ENCODE results near the gene TMEM143. TPM values are rescaled to one million over a fixed set of nuclear protein-coding genes. Genes with fewer than 3 reads are reported as not detected.
A peak's percentile ranks its signal among the peaks of the same experiment; 100 is the strongest.

TMEM143 gene
- total RNA-seq, 1 donor from 2014 or later = 8.4 TPM

DNA sequence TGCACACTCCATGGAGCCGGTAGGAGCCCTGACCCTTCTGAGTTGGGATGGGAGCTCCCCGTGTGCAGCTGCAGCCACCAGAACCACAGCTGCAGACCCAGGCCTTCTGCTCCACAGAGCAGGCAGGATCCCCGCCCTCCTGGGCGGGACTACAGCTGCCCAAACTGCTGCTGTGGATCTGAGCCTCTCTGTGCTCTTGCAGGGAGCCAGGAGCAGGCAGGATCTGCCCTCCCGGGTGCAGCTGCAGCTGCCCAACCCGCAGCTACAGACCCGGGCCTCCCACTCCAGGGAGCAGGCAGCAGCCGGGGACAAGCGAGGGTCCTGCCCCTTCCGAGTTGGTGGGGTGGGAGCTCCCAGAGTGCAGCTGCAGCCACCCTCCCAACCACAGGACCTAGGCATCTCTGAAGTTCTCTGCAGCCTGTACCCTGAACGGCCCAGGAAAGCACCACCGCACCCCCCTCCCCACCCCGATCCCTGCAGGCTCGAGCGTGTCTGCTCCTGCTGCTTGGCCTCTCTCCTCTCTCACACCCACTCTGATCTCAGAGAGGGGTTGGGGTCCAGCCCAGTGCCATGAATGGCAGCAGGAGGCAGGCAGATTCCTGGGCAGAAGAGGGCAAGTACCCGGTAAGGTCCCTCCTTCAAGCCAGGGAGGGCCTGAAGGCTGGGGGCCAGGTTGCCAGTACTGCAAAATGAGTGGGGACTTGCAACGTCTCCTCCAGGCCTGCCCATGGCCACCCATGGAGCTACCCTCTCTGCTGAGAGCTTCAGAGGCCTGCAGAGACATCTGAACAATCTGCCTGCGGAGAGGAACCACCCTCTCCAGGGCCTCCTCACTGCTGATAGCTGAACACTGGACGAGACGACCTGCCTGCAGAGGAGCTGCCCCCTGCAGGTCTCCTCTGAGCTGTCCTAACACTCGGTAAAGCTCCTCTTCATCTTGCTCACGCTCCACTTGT is 54.8 kb downstream of the TMEM143 start:
- TF ChIP-seq, protein P1, sequence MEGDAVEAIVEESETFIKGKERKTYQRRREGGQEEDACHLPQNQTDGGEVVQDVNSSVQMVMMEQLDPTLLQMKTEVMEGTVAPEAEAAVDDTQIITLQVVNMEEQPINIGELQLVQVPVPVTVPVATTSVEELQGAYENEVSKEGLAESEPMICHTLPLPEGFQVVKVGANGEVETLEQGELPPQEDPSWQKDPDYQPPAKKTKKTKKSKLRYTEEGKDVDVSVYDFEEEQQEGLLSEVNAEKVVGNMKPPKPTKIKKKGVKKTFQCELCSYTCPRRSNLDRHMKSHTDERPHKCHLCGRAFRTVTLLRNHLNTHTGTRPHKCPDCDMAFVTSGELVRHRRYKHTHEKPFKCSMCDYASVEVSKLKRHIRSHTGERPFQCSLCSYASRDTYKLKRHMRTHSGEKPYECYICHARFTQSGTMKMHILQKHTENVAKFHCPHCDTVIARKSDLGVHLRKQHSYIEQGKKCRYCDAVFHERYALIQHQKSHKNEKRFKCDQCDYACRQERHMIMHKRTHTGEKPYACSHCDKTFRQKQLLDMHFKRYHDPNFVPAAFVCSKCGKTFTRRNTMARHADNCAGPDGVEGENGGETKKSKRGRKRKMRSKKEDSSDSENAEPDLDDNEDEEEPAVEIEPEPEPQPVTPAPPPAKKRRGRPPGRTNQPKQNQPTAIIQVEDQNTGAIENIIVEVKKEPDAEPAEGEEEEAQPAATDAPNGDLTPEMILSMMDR (conservative IDR thresholded peaks at IDR 0.05) = peak; percentile 42
- Mint-ChIP-seq H3K27me3 (ENCODE audit: low read depth) (no peaks in the 10 kb centered on the region), H3K9me3 (no peaks in the 10 kb centered on the region), H3K4me1 (peaks cover 7% of the 10 kb centered on the region), H3K4me3 (no peak overlapping the region), H3K36me3 (ENCODE audit: low read depth) (no peaks in the 10 kb centered on the region), H3K27ac (ENCODE audit: unreplicated experiment) (no peak overlapping the region)
- DNase-seq (ENCODE audit: low read depth, low spot score) = no peak

DNA sequence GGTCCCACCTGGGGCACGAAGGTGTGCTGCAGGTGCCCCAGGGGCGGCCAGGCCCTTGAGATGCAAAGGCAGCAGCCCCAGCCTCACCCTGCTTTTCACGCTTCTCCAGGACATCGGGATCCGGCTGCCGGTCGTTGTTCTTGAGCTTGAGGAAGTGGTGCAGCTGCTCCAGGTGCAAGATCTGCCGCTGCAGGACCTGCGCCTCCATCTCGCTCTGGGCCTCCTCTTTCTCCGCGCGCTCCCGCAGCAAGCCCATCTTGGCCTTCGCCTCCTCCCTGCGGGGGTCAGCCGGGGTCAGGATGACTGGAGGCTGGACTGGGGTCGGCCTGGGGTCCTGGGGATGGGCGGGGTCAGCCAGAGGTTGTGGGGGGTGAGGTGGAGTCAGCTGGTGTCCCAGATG is 59.9 kb downstream of the TMEM143 start:
- no peaks in the 10 kb centered on the region for H3K4me1 Mint-ChIP-seq
- no peaks in the 10 kb centered on the region for H3K9me3 Mint-ChIP-seq
- no peak overlapping the region for H3K4me3 Mint-ChIP-seq
- DNase-seq (ENCODE audit: low read depth, low spot score) = no peak
- TF ChIP-seq, protein P1 (conservative IDR thresholded peaks at IDR 0.05) = no peak
- no peaks in the 10 kb centered on the region for H3K27me3 Mint-ChIP-seq (ENCODE audit: low read depth)
- H3K36me3 Mint-ChIP-seq (ENCODE audit: low read depth) = no peaks in the 10 kb centered on the region
- H3K27ac Mint-ChIP-seq (ENCODE audit: unreplicated experiment) = no peak overlapping the region

DNA sequence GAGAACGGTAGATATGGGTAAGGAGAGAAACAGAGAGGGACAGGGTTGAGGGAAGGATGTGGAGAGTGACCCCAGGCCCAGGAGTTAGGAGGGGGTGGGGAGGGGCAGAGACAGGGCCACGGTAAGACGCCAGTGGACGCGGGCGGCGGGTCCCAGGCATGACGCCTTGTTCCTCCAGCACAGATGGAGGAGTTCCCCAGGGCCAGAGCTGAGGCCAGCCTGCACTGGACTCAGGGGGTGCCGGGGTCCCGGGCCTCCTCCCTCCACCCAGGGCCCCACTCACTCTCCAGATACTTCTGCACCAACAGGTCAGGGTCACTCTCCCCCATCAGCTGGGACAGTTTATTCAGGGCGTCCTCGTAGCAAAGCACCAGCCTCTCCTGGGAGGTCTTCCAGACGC is 60.4 kb downstream of the TMEM143 start:
- TF ChIP-seq, protein P1 (conservative IDR thresholded peaks at IDR 0.05) = no peak
- Mint-ChIP-seq H3K27ac (ENCODE audit: unreplicated experiment) (no peak overlapping the region), H3K36me3 (ENCODE audit: low read depth) (no peaks in the 10 kb centered on the region), H3K4me1 (no peaks in the 10 kb centered on the region), H3K27me3 (ENCODE audit: low read depth) (no peaks in the 10 kb centered on the region), H3K9me3 (no peaks in the 10 kb centered on the region), H3K4me3 (no peak overlapping the region)
- DNase-seq (ENCODE audit: low read depth, low spot score) = no peak

DNA sequence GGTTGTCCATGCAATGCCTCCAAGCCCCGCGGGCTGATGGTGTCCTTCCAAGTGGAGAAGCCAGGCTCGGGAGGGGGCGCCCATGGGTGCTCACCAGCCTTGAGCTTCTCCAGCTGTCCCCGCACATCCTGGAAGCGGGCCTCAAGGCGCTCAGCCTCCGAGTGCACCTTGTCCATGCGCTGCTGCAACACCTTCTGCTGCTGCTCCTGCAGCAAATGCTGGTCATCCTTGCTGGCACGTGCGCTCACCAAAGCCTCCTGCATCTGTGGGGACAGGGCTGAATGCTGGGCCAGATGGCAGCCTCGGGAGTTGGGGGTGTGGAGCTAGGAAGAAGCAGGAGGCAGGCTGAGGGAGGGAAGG is 61.2 kb downstream of the TMEM143 start:
- no peaks in the 10 kb centered on the region for H3K27me3 Mint-ChIP-seq (ENCODE audit: low read depth)
- DNase-seq (ENCODE audit: low read depth, low spot score) = no peak
- H3K9me3 Mint-ChIP-seq = no peaks in the 10 kb centered on the region
- H3K36me3 Mint-ChIP-seq (ENCODE audit: low read depth) = no peaks in the 10 kb centered on the region
- H3K27ac Mint-ChIP-seq (ENCODE audit: unreplicated experiment) = no peak overlapping the region
- H3K4me1 Mint-ChIP-seq = no peaks in the 10 kb centered on the region
- no peak overlapping the region for H3K4me3 Mint-ChIP-seq
- TF ChIP-seq, protein P1 (conservative IDR thresholded peaks at IDR 0.05) = no peak

DNA sequence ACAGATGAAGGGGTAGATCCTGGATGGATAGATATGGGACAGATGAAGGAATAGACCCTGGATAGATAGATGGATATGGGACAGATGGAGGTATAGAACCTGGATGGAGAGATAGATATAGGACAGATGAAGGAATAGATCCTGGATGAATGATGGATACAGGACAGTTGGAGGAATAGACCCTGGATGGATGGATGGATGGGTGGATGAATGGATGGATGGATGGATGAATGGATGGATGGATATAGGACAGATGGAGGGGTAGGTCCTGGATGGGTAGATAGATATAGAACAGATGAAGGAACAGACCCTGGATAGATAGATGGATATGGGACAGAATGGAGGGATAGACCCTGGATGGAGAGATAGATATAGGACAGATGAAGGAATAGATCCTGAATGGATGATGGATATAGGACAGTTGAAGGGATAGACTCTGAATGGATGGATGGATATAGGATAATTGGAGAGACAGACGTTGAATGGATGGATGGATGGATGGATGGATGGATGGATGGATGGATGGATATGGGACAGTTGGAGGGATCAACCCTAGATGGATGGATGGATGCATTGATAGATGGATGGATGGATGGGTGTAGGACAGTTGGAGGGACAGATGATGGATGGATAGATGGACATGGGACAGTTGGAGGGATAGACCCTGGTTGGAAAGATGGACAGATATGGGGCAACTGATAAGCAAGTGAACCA is 61.7 kb downstream of the TMEM143 start:
- TF ChIP-seq, protein P1 (conservative IDR thresholded peaks at IDR 0.05) = no peak
- Mint-ChIP-seq H3K4me1 (no peaks in the 10 kb centered on the region), H3K27ac (ENCODE audit: unreplicated experiment) (no peak overlapping the region), H3K27me3 (ENCODE audit: low read depth) (no peaks in the 10 kb centered on the region), H3K4me3 (no peak overlapping the region), H3K9me3 (no peaks in the 10 kb centered on the region), H3K36me3 (ENCODE audit: low read depth) (no peaks in the 10 kb centered on the region)
- no peak for DNase-seq (ENCODE audit: low read depth, low spot score)
